Measurements from ENCODE around the gene PPP2R2D. TPM values are rescaled to one million over a fixed set of nuclear protein-coding genes. Genes with fewer than 3 reads are reported as not detected.

Gene PPP2R2D
- total RNA-seq, 1 experiment from 2014 or later = 35.1 TPM

DNA sequence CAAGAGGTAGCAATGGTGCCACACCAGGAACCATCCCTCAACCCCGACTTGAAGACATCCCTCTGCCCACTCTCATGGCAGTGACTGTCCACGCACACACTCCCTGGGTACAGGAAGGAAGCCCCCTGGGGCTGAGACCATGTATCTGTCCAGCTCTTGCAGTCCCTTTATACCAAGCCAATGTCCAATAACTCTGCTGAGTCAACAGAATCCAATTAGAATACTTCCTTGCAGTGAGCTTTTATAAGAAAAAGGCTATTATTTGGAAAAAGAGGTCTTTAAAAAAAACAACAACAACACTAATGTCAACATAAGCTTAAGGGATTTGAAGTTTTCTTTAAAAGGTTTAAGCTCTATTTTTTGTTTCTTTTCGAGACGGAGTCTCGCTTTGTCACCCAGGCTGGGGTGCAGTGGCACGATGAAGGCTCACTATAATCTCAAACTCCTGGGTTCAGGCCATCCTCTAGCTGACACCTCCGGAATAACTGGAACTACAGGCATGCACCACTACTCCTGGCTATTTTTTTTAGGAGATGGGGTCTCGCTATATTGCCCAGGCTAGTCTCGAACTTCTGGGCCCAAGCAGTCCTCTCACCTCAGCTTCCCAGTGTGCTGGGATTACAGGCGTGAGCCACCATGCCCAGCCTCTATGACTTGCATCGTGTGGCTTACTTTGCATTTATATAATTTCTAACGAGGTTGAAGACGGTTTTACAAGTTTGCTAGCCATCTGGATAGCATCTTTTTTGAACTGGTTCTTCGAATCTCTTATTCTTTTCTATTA, 73.4 kb downstream of the PPP2R2D start:
- DNase-seq = no peak
- H2AFZ ChIP-seq (ENCODE audit: low read length) = no peak overlapping the region
- H3K27me3 Mint-ChIP-seq (ENCODE audit: low read depth) = no peaks in the 10 kb centered on the region; the same call in 1 of the 2 replicates
- H3K18ac ChIP-seq (ENCODE audit: insufficient read length, low read depth, low read length) = no peak overlapping the region
- no peak overlapping the region for H4K91ac ChIP-seq (ENCODE audit: insufficient read length, low read depth, low read length)
- peaks cover 0 to 3% of the 10 kb centered on the region in 2 experiments; a peak in 1 of 5 replicates for H3K9me3 Mint-ChIP-seq
- H3K9me3 ChIP-seq (ENCODE audit: control insufficient read depth, low read depth, low read length) = no peaks in the 10 kb centered on the region
- no peak overlapping the region for H4K8ac ChIP-seq (replicated peaks; ENCODE audit: insufficient read length, low read depth, low read length)
- H3K4ac ChIP-seq (ENCODE audit: low read depth, low read length) = no peak overlapping the region
- no peaks in the 10 kb centered on the region for H3K23me2 ChIP-seq (ENCODE audit: insufficient read length, low read depth, low read length, poor library complexity, severe bottlenecking)
- H3K79me2 ChIP-seq (ENCODE audit: insufficient read depth, low read length) = peaks cover 4% of the 10 kb centered on the region; the same call in 1 of the 2 replicates
- no peak overlapping the region for H4K5ac ChIP-seq (ENCODE audit: insufficient read length, low read depth, low read length)
- H3K27me3 ChIP-seq (ENCODE audit: insufficient read depth, low read length) = 0 out of 2 replicates have a peak, but pooled peaks cover 2% of the 10 kb centered on the region
- peaks cover 12% of the 10 kb centered on the region for H3K4me1 ChIP-seq (ENCODE audit: insufficient read depth, low read length)
- no peak overlapping the region for H2BK12ac ChIP-seq (ENCODE audit: insufficient read length, low read depth, low read length)
- TF ChIP-seq, protein P1, sequence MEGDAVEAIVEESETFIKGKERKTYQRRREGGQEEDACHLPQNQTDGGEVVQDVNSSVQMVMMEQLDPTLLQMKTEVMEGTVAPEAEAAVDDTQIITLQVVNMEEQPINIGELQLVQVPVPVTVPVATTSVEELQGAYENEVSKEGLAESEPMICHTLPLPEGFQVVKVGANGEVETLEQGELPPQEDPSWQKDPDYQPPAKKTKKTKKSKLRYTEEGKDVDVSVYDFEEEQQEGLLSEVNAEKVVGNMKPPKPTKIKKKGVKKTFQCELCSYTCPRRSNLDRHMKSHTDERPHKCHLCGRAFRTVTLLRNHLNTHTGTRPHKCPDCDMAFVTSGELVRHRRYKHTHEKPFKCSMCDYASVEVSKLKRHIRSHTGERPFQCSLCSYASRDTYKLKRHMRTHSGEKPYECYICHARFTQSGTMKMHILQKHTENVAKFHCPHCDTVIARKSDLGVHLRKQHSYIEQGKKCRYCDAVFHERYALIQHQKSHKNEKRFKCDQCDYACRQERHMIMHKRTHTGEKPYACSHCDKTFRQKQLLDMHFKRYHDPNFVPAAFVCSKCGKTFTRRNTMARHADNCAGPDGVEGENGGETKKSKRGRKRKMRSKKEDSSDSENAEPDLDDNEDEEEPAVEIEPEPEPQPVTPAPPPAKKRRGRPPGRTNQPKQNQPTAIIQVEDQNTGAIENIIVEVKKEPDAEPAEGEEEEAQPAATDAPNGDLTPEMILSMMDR (conservative IDR thresholded peaks at IDR 0.05) = no peak
- no CpG with 5 or more reads among the region's 14 CpGs for WGBS (ENCODE audit: extremely low coverage, insufficient read length, low lambda C conversion rate)
- H3K56ac ChIP-seq (ENCODE audit: insufficient read length, low read depth, low read length) = no peak overlapping the region
- peaks cover 4% of the 10 kb centered on the region for H4K20me1 ChIP-seq (ENCODE audit: control insufficient read depth, insufficient read depth, insufficient read length)
- H3T11ph ChIP-seq (ENCODE audit: low read length) = no peak overlapping the region
- H3K14ac ChIP-seq (ENCODE audit: insufficient read depth, low read length) = no peak overlapping the region
- no peak overlapping the region for H2BK20ac ChIP-seq (ENCODE audit: low read depth, low read length, poor library complexity, severe bottlenecking)
- no peak overlapping the region for H3K9ac ChIP-seq (ENCODE audit: extremely low read depth, insufficient read length, low read length)
- H2BK15ac ChIP-seq (ENCODE audit: low read depth, low read length) = no peak overlapping the region
- H3K4me3 Mint-ChIP-seq = no peak overlapping the region
- H3K79me1 ChIP-seq (ENCODE audit: insufficient read depth, low read depth, low read length, poor library complexity, severe bottlenecking) = peaks cover 4% of the 10 kb centered on the region
- H3K4me1 Mint-ChIP-seq = peaks cover 23 to 26% of the 10 kb centered on the region in 2 experiments
- H3K4me2 ChIP-seq (ENCODE audit: insufficient read depth, insufficient read length, low read length) = no peak overlapping the region
- H2BK120ac ChIP-seq (ENCODE audit: low read depth, low read length, poor library complexity, severe bottlenecking) = no peak overlapping the region
- peaks cover 33 to 81% (median 56%) of the 10 kb centered on the region in 3 experiments for H3K36me3 Mint-ChIP-seq (ENCODE audit: insufficient read depth in 1 of 3, low read depth in 3 of 3)
- no peak overlapping the region for H2BK5ac ChIP-seq (ENCODE audit: insufficient read length, low read length)
- H3K27ac ChIP-seq (ENCODE audit: insufficient read length, low read depth, low read length) = no peak overlapping the region
- H3K27ac Mint-ChIP-seq = peak overlapping the region in 1 of 3 experiments; percentile 53; a peak in 2 of 7 replicates
- no peak overlapping the region for H2AK5ac ChIP-seq (ENCODE audit: insufficient read length, low read length)
- H3K23ac ChIP-seq (ENCODE audit: insufficient read length, low read depth, low read length) = no peak overlapping the region
